NCI-H2107 treated with DMSO at 0.1 percent for 48 hours (cell line): ENCODE results near the gene WASL.
A peak's percentile ranks its signal among the peaks of the same experiment; 100 is the strongest.
"Not testable (repeated sequence)": the region's sequence is repeated elsewhere in the genome, so short reads cannot be mapped to it uniquely, and the experiment has no call there.

Experiments
- DNase-seq: peaks from one replicate; lab custom pipeline; 2025; ENCODE audit not compliant: unreplicated experiment; lab: John Stamatoyannopoulos, UW

The WASL gene

DNA sequence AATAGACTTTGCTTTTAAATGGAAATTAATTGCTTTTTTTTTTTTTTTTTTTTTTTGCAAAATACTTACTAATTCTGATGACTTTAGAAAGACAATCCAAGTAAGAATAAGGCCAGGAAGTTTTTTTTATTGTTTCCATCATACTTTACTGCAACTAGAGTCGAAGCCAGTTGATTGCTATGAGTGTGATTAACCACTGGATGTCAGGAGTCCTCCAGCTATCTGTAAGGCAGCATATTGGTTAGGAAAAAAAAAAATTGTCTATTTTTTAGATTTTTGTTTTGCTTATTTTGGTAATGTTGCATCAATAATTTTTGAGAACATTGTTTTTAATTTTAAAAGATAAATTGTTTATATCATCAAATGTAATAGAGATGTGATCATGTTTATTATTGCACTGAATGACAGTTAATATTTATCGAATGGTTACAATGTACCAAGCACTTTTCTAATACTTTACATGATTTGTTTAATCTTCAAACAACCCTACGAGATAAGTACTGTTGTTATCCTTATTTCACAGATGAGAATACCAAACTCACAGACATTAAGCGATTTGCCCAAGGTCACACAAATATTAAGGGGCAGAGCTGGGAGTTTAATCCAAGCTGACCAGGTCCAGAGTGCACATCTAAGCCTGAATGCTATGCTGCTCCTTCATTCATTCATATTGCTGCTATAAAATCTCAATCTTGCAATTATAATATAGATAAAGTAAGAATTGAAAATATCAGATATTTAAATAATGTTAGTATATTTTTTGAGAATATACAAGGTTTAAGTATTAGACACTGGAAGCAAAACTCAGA, 113.0 kb downstream of the WASL start:
- peak; percentile 40 for DNase-seq

DNA sequence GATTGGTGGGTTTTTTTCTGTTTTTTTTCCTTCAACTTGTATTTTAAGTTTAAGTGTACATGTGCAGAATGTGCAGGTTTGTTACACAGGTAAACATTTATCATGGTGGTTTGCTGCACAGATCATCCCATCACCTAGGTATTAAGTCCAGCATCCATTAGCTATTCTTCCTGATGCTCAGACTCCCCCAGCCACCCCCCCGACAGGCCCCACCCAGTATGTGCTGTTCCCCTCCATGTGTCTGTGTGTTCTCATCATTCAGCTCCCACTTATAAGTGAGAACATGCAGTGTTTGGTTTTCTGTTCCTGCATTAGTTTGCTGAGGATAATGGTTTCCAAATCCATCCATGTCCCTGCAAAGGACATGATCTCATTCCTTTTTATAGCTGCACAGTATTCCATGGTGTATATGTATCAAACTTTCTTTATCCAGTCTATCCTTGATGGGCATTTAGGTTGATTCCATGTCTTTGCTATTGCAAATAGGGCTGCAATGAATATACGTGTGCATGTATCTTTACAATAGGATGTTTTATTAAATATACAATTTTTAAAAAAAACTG, 114.7 kb downstream of the WASL start:
- not testable (repeated sequence) for DNase-seq

DNA sequence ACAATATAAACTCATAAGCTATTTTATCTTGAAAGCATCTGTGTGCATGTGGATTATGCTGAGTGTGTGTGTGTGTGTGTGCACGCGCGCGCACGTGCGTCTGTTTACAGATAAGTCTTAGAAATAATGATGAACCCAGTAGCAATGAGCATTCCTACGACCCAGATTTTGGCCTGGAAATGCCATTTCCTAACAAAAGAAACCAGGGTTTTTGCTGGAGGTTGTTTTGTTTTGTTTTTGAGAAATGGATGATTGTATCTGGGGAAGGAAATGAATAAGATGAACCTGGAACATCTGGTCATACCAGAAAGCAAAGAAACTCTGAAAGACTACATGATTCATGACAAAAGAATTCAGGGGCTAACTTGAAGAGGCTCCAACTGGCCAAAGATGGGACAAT, 115.2 kb downstream of the WASL start:
- no peak for DNase-seq

DNA sequence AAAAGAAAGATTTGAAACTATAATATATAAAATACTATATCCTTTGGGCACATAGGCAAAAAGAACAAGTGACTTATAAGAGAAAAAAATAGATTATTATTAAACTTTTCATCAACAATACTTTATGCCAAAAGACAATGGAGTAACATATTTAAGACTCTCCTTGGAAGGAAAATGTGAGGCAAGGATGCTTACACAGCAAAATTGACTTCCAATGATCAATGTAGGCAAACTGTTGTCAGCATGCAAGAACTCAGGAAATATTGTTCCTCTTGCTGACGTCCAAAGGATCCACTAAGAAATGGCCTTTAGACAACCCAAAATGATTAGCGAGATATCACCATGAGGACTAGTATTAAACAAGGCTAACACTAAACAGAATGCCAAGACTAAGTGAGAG, 116.0 kb downstream of the WASL start:
- DNase-seq, result no peak
